ENCODE data around the gene ALLC. TPM values are rescaled to one million over a fixed set of nuclear protein-coding genes. Genes with fewer than 3 reads are reported as not detected.

The ALLC gene
- total RNA-seq, 2 experiments from 2014 or later: not detected

GRCh38 chr2:3675687-3676086 is 17.7 kb downstream of the ALLC start:
- Mint-ChIP-seq H3K27me3 (peaks cover 4% of the 10 kb centered on the region), H3K4me3 (no peak overlapping the region), H3K9me3 (no peaks in the 10 kb centered on the region), H3K4me1 (ENCODE audit: low read depth) (no peaks in the 10 kb centered on the region), H3K36me3 (ENCODE audit: low read depth) (no peaks in the 10 kb centered on the region), H3K27ac (no peak overlapping the region)
- DNase-seq (no peak), ATAC-seq (no peak)
- ChIA-PET CTCF (no interaction called here), POLR2A (no interaction called here)
- intact Hi-C loops (cut with micrococcal nuclease): no loop called here
- TF ChIP-seq, protein P1, sequence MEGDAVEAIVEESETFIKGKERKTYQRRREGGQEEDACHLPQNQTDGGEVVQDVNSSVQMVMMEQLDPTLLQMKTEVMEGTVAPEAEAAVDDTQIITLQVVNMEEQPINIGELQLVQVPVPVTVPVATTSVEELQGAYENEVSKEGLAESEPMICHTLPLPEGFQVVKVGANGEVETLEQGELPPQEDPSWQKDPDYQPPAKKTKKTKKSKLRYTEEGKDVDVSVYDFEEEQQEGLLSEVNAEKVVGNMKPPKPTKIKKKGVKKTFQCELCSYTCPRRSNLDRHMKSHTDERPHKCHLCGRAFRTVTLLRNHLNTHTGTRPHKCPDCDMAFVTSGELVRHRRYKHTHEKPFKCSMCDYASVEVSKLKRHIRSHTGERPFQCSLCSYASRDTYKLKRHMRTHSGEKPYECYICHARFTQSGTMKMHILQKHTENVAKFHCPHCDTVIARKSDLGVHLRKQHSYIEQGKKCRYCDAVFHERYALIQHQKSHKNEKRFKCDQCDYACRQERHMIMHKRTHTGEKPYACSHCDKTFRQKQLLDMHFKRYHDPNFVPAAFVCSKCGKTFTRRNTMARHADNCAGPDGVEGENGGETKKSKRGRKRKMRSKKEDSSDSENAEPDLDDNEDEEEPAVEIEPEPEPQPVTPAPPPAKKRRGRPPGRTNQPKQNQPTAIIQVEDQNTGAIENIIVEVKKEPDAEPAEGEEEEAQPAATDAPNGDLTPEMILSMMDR (IDR thresholded peaks at IDR 0.05): no peak

DNA sequence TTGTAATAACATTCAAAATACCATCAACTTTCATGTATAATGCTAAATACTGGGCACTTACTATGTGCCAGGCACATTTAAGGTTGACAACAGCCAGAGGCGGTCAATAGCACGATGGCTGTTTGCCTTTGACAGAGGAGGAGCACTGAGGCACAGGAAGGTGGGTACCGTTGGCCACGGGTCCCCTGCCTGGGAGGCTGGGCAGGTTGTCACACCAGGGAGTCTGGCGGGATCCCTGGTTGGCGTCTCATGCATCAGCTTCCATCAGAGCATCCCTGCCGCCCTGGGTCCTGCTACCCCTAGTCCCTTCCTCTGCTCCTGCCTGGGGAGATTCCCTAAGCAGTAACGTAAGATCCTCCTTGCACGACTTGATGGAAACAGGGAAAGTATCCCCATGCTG is 19.4 kb downstream of the ALLC start:
- intact Hi-C loops (cut with micrococcal nuclease): no loop called here
- no peaks in the 10 kb centered on the region for H3K9me3 Mint-ChIP-seq
- POLR2A ChIA-PET: no interaction called here
- H3K27ac Mint-ChIP-seq: no peak overlapping the region
- no peak for DNase-seq
- TF ChIP-seq, protein P1 (IDR thresholded peaks at IDR 0.05): no peak
- H3K4me1 Mint-ChIP-seq (ENCODE audit: low read depth): no peaks in the 10 kb centered on the region
- H3K27me3 Mint-ChIP-seq: peaks cover 2% of the 10 kb centered on the region
- no peaks in the 10 kb centered on the region for H3K36me3 Mint-ChIP-seq (ENCODE audit: low read depth)
- H3K4me3 Mint-ChIP-seq: no peak overlapping the region
- ATAC-seq: no peak
- CTCF ChIA-PET: no interaction called here

DNA sequence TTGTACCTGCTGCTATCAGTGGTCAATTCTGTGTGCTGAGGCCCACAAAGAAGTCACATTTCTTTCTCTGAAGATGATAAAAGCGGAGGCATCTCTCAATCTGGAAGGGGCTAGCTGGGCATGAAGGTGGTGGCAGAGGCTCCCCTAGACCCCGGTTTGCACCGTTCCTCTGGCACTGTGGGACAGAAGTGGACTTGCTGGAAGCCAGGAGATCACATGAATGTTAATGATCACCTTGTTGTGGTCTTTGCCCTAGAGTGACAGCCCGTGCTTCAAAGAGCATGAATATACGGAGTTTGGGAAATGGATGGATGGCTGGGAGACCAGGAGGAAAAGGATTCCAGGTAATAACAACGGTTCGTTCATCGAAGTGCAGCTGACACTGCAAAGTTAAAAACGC is 20.2 kb downstream of the ALLC start:
- intact Hi-C loops (cut with micrococcal nuclease): no loop called here
- Mint-ChIP-seq H3K27me3 (peaks cover 2% of the 10 kb centered on the region), H3K4me3 (no peak overlapping the region), H3K4me1 (ENCODE audit: low read depth) (no peaks in the 10 kb centered on the region), H3K9me3 (no peaks in the 10 kb centered on the region), H3K36me3 (ENCODE audit: low read depth) (no peaks in the 10 kb centered on the region), H3K27ac (no peak overlapping the region)
- CTCF ChIA-PET: no interaction called here
- no peak for ATAC-seq
- DNase-seq: no peak
- POLR2A ChIA-PET: no interaction called here
- TF ChIP-seq, protein P1 (IDR thresholded peaks at IDR 0.05): no peak

- Mint-ChIP-seq H3K4me1 (ENCODE audit: low read depth) (no peaks in the 10 kb centered on the region), H3K36me3 (ENCODE audit: low read depth) (no peaks in the 10 kb centered on the region), H3K27me3 (peaks cover 2% of the 10 kb centered on the region), H3K9me3 (no peaks in the 10 kb centered on the region), H3K4me3 (no peak overlapping the region), H3K27ac (no peak overlapping the region)
- ChIA-PET POLR2A (no interaction called here), CTCF (interaction anchor here (1.2 kb wide), 1 partner anchor 13 kb away, joined by 4 read pairs; no protein-coding TSS in a partner anchor)
- intact Hi-C loops (cut with micrococcal nuclease): no loop called here
- DNase-seq: no peak
- TF ChIP-seq, protein P1 (IDR thresholded peaks at IDR 0.05): no peak
- ATAC-seq: no peak
Measured at GRCh38 chr2:3679180-3679579, 21.2 kb downstream of the ALLC start.

GRCh38 chr2:3679616-3680393 is 21.8 kb downstream of the ALLC start:
- CTCF ChIA-PET: interaction anchor here (1.2 kb wide), 1 partner anchor 12 kb away, joined by 4 read pairs; no protein-coding TSS in a partner anchor
- H3K9me3 Mint-ChIP-seq: no peaks in the 10 kb centered on the region
- no peaks in the 10 kb centered on the region for H3K4me1 Mint-ChIP-seq (ENCODE audit: low read depth)
- DNase-seq (no peak), ATAC-seq (no peak)
- no peak overlapping the region for H3K4me3 Mint-ChIP-seq
- H3K36me3 Mint-ChIP-seq (ENCODE audit: low read depth): no peaks in the 10 kb centered on the region
- POLR2A ChIA-PET: no interaction called here
- TF ChIP-seq, protein P1 (IDR thresholded peaks at IDR 0.05): no peak
- intact Hi-C loops (cut with micrococcal nuclease): no loop called here
- H3K27me3 Mint-ChIP-seq: peaks cover 2% of the 10 kb centered on the region
- no peak overlapping the region for H3K27ac Mint-ChIP-seq
